Stimulated activated CD4-positive, alpha-beta T cell treated with anti-CD3 and anti-CD28 coated beads, Interleukin-1b, Interleukin-23, amount 100 ng/mL, for 48 hours (primary cell): ENCODE measurements around the gene C6orf15.

ENCODE experiments used
- DNase-seq: peaks from one replicate; pipeline ENCODE4 v3.0.0-alpha.2; 2020

Gene C6orf15

DNA sequence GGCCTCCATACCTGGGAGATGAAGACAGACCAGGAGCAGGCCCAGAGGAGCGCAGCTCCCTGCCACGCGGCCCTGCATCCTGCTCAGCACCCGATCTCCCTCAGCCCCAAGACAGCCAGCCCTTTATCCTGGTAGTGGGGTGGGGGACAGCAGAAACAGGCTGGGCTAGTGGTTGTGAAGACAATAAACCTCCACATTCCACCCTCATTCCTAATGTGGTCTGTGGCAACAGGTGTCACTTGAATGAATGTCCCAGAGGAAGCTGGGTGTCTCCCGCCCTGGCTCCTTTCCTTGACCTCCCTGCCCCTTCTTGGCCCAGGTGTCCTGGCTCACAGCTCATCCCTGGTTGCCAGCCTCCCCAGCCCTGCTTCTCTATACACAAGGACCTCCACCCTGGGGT, at the start of gene C6orf15:
Gene C6orf15 (minus strand): TSS at position 98 of the 400 bp plus-strand sequence. CDS start 20 bp downstream, at position 78.
- no peak for DNase-seq

DNA sequence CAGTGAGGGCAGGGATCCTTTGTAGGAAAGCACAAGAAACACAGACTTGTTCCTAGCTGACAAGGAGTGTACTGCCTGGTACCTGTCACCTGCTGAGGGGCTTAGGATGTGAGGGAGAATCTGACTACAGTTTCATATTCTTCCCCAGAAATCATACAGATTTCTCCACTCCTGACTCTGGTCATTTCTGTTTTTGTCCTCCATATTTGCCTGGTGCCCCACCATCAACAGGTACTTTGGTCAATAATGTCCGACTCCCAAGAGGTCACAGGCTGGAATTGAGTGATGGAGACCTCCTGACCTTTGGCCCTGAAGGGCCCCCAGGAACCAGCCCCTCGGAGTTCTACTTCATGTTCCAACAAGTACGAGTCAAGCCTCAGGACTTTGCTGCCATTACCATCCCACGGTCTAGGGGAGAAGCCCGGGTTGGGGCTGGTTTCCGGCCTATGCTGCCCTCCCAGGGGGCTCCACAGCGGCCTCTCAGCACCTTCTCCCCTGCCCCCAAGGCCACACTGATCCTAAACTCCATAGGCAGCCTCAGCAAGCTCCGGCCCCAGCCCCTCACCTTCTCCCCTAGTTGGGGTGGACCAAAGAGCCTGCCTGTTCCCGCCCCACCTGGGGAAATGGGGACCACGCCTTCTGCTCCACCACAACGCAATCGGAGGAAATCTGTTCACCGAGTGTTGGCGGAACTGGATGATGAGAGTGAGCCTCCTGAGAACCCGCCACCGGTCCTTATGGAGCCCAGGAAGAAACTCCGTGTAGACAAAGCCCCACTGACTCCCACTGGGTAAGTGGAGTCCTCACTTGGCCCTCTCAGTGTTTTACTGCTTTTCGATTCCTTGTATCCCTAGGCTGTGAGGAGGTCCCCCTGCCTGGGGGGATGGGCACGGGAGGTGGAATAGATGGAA, 49.1 kb upstream of the C6orf15 start:
- DNase-seq = no peak

DNA sequence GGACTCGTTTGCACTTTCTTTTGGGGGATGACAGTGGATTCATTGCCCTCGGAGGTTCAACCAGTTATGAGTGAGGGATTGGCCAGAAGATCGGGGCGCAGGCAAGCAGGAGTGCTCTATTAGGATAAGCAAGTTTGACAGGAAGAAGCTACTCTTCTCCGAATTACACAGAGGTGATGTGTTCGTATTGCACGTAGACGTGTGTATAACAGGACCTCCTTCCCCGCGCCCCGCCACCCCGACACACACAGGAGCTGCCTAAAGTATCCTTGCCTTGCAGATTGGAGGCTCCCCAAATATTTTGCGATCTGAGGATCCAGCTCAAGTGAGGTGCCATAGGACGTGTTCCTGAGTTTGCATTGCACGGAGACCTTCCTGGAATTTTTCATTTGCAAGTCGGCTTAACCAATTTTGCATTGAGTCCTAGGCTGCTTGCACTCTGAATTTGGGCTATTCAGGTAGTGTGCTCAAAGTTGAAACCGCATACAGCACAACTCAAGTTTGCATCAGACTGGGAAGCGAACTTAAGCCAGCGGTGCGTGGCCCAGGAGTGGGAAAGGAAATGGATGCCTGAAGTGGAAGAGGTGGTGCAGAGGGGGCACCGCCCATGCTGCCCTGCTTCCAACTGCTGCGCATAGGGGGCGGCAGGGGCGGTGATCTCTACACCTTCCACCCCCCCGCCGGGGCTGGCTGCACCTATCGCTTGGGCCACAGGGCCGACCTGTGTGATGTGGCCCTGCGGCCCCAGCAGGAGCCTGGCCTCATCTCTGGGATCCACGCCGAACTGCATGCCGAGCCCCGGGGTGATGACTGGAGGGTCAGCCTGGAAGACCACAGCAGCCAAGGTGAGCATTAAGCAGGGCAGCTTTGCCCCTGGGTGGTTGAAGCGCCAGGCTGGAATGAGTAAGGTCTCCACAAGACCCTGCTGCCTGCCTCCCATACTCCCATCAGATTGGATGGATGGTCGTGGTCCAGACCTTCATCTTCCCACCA, 46.8 kb upstream of the C6orf15 start:
- DNase-seq = peak; percentile 22

- peak; percentile 99 for DNase-seq
Measured at GRCh38 chr6:31158140-31158862, 45.9 kb upstream of the C6orf15 start, which contains the start of gene TCF19. Gene TCF19, plus strand, starts transcription at chr6:31158589. Its CDS starts 881 bp downstream, at chr6:31159470.

- no peak for DNase-seq
Measured at GRCh38 chr6:31157513-31158139, 45.3 kb upstream of the C6orf15 start, which contains the start of gene CCHCR1. Gene CCHCR1, minus strand, starts transcription at chr6:31157802. Its CDS starts 202 bp downstream, at chr6:31157600.

DNA sequence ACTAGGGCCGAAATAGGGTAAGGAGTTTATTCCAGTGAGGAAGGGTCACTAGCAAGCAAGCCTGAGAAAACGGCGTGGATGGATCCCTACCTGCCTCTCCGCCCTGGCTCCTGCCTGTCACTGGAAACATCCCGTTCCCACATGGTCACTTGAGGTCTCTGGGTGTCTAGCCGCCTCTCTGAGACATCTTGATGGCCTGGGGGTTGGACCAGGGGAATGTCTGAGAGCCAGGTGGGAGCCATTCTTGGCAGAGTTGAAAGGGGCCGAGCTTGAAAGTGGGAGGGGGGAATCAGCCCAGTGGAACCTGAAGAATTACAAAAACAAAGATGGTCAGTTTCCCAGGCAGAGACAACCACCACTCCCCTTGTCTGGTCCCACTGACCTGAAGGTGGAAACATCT, 44.3 kb upstream of the C6orf15 start:
- no peak for DNase-seq

GRCh38 chr6:31154436-31154835, 42.1 kb upstream of the C6orf15 start:
- no peak for DNase-seq

GRCh38 chr6:31152781-31153180, 40.4 kb upstream of the C6orf15 start:
- DNase-seq = no peak

DNA sequence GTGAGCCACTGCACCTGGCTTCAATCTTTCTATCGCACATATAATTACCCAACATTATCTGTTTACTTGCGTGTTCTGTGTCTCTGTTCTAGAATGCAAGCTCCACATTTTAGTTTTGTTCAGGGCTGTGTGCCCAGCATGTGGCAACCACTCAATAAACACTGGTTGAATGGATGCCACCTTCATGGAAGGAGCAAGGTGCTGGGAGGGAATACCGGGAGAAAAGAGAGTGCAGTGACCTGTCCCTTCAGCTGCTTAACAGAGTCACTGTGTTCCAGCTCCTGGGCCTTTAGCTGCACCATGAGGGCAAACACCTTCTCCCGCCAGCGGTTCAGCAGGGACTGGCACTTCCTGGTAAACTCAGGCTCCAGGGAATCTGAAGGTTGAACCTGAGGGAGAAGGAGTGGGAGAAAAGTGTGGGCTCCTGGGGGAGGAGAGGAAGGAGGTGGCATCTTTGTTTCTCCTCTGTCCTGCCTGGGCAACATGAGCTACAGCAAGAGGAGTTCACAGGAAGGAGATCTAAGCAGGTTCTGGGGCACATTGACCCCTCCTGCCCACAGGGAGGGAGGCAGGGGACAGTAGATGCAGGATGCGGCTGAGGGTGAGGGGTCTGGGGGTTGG, 37.6 kb upstream of the C6orf15 start:
- DNase-seq = no peak

DNA sequence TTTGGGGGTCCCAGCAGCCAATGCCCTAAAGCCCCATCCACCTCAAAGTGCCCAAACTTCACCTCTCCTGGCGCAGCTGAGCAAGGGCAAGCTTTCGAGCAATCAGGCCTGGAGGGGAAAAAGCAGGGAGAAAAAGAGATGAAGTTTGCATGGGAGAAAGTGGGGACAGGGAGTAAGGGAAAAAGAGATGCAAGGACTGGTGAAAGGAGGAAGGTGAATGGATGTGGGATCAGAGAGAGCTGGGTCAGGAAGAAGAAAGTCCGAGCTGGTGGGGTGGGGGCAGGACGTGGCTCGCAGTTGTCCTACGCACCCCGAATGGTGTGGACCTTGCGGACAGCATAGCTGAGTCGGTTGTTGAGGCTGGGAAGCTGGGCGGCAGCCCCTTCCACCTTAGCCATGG, 33.0 kb upstream of the C6orf15 start:
- DNase-seq = no peak

DNA sequence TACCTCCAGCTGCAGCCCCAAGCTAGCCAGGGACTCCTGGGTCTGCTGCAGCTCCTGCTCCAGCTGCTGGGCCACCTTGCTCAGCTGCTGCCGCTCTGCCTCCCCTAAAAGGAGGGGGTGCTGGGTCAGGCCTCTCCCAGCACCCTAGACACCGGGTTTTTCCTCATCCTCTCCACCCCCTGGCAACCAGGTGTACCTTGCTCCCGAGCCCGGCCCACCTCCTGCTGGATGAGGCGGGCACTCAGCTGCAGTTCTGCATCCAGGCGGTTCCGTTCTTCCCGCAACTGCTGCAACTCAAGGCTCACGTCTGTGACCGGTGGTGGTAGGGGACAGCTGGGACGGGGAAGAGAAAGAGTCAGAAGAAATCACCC, 32.6 kb upstream of the C6orf15 start:
- no peak for DNase-seq

DNA sequence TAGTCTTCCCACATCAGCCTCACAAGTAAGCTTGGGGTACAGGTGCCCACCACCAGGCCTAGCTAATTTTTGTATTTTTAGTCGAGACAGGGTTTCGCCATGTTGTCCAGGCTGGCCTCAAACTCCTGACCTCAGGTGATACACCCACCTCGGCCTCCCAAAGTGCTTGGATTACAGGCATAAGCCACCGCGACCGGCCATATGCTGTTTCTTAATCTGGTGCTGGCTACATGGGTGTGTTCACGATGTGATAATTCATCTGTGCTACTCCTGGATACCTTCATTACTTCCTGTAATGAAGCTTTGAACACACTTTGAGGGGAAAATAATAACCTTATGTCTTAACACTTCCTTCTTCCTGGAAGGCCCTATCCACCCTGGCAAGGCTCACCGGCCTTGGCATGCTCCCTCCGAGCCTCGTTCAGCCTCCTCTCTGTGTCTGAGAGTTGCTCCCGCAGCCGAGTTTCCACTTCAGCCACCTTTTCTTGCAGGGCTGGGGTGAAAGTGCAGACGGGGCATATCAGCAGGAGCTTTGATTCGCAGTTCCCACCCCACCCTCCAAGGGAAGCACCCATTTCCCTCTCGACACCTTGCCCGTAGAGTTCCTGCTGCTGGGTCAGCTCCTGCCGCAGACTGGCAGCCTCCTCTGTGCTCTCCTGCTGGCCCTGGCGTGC, 32.1 kb upstream of the C6orf15 start:
- DNase-seq = no peak

DNA sequence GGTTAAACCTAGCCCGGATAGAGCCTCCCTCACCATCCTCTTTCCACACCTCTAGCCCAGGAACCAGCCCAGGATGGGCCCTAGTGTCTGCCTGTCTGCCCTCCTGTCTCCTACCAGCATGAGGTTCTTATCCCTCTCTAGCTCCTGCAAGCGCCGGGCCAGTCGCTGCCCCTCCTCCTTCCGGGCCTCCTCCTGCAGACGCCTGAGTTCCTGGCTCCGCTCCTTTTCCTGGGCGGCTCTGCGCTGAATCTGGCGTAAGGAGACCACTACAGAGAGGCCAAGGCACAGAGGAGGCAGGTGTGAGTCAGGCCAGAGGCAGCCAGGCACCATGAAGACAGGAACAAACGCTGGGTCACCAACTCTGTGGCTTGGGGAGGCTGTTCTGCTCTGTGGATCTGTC, 30.8 kb upstream of the C6orf15 start:
- no peak for DNase-seq

GRCh38 chr6:31142361-31142761, 30.0 kb upstream of the C6orf15 start:
- no peak for DNase-seq

- no peak for DNase-seq
Measured at GRCh38 chr6:31140643-31141042, 28.3 kb upstream of the C6orf15 start.

GRCh38 chr6:31139599-31139998, 27.2 kb upstream of the C6orf15 start:
- no peak for DNase-seq

GRCh38 chr6:31138982-31139381, 26.6 kb upstream of the C6orf15 start, which contains the start of gene PSORS1C2:
Gene PSORS1C2, minus strand, starts transcription at chr6:31139066. Its CDS starts 40 bp downstream, at chr6:31139026.
- DNase-seq = no peak

GRCh38 chr6:31135710-31136109, 23.3 kb upstream of the C6orf15 start:
- no peak for DNase-seq

GRCh38 chr6:31132806-31133205, 20.4 kb upstream of the C6orf15 start:
- DNase-seq = no peak

- DNase-seq = no peak
Measured at GRCh38 chr6:31131595-31131994, 19.2 kb upstream of the C6orf15 start.

- no peak for DNase-seq
Measured at GRCh38 chr6:31130751-31131150, 18.4 kb upstream of the C6orf15 start.
